ENCODE data around the gene ENKD1.

DNA sequence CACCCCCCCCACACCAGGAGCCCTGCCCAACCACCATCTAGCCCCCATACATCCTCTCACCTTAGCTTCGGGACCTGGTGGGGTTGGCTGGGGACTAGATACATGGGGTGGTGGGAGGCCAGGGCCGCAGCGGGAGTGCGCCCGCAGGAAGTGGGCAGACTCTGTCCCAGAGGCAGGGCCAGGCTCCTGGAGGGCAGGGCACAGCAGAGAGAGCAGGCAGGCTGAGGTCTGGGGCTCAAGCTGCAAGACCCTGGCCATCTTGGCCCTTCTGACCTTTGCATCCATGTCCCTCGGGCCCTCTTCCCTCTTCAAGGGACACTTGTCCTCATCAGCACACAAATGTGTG, 2.7 kb downstream of the ENKD1 start:
- TF ChIP-seq, protein P1, sequence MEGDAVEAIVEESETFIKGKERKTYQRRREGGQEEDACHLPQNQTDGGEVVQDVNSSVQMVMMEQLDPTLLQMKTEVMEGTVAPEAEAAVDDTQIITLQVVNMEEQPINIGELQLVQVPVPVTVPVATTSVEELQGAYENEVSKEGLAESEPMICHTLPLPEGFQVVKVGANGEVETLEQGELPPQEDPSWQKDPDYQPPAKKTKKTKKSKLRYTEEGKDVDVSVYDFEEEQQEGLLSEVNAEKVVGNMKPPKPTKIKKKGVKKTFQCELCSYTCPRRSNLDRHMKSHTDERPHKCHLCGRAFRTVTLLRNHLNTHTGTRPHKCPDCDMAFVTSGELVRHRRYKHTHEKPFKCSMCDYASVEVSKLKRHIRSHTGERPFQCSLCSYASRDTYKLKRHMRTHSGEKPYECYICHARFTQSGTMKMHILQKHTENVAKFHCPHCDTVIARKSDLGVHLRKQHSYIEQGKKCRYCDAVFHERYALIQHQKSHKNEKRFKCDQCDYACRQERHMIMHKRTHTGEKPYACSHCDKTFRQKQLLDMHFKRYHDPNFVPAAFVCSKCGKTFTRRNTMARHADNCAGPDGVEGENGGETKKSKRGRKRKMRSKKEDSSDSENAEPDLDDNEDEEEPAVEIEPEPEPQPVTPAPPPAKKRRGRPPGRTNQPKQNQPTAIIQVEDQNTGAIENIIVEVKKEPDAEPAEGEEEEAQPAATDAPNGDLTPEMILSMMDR (IDR thresholded peaks at IDR 0.05): no peak
- no peak for TF ChIP-seq POLR2A (IDR thresholded peaks at IDR 0.05)

All from lower leg skin (tissue), 3 donors.